RWPE1 (cell line): Measurements from ENCODE around the gene CORO2B.
A peak's percentile ranks its signal among the peaks of the same experiment; 100 is the strongest.

Source experiments
- CTCF ChIA-PET: fragments of 350-600 bp; sonication (Branson Sonifier 250); formaldehyde crosslinking; extraction: SDS; loops from one replicate; lab custom pipeline; 2021; lab: Yijun Ruan, JAX
- POLR2A ChIA-PET: fragments of 400-600 bp; formaldehyde crosslinking; extraction: SDS; loops from one replicate; lab custom pipeline; 2020; ENCODE audit warnings: antibody characterized with exemption; ENCODE audit not compliant: low non-redundant PET; lab: Yijun Ruan, JAX
- DNase-seq: peaks from one replicate; pipeline ENCODE4 v3.0.0; 2012; ENCODE audit warnings: low spot score
- H3K27ac ChIP-seq: fragments of 450-650 bp; 2 replicates; pipeline ENCODE4 v1.5.1; 2017
- CTCF ChIP-seq: fragments of 450-650 bp; conservative IDR thresholded peaks from 2 replicates; pipeline ENCODE4 v1.5.1; 2017; ENCODE audit warnings: low read depth, mild to moderate bottlenecking

The CORO2B gene

GRCh38 chr15:68704496-68705021, 125.8 kb downstream of the CORO2B start:
- CTCF ChIA-PET, result interaction anchor here (0.5 to 0.8 kb wide), 7 partner anchors 75 to 983 kb away, joined by 3 to 6 read pairs (median 3); no protein-coding TSS in a partner anchor
- TF ChIP-seq CTCF, result no peak
- POLR2A ChIA-PET, result no interaction called here
- no peak overlapping the region for H3K27ac ChIP-seq
- DNase-seq, result no peak

GRCh38 chr15:68706256-68706655, 127.5 kb downstream of the CORO2B start:
- H3K27ac ChIP-seq, result no peak overlapping the region
- no peak for TF ChIP-seq CTCF
- DNase-seq, result peak; percentile 22
- CTCF ChIA-PET, result no interaction called here
- POLR2A ChIA-PET, result interaction anchor here (1.0 kb wide), 1 partner anchor 9 kb away, joined by 3 read pairs; no protein-coding TSS in a partner anchor

- CTCF ChIA-PET, result interaction anchor here (0.6 kb wide), 1 partner anchor 65 kb away, joined by 3 read pairs; no protein-coding TSS in a partner anchor
- POLR2A ChIA-PET, result interaction anchor here (1.0 kb wide), 1 partner anchor 9 kb away, joined by 3 read pairs; no protein-coding TSS in a partner anchor
- DNase-seq, result no peak
Observed at GRCh38 chr15:68706931-68707330, 128.1 kb downstream of the CORO2B start.

GRCh38 chr15:68707386-68707785, 128.6 kb downstream of the CORO2B start:
- ChIA-PET POLR2A (no interaction called here), CTCF (no interaction called here)
- no peak for DNase-seq
- TF ChIP-seq CTCF, result no peak
- H3K27ac ChIP-seq, result no peak overlapping the region

More at GRCh38 chr15:68706931-68707330, 128.1 kb downstream of the CORO2B start:
- H3K27ac ChIP-seq, result no peak overlapping the region
- no peak for TF ChIP-seq CTCF

- ChIA-PET CTCF (no interaction called here), POLR2A (no interaction called here)
- H3K27ac ChIP-seq, result no peak overlapping the region
- DNase-seq, result no peak
- no peak for TF ChIP-seq CTCF
Observed at GRCh38 chr15:68709876-68710275, 131.1 kb downstream of the CORO2B start.

GRCh38 chr15:68710536-68710935, 131.7 kb downstream of the CORO2B start:
- TF ChIP-seq CTCF, result no peak
- ChIA-PET CTCF (no interaction called here), POLR2A (no interaction called here)
- H3K27ac ChIP-seq, result no peak overlapping the region
- DNase-seq, result no peak
